Lower leg skin (tissue), 4 donors: Measurements from ENCODE around the gene NUDT22. TPM values are rescaled to one million over a fixed set of nuclear protein-coding genes. Genes with fewer than 3 reads are reported as not detected.

Experiments used
- DNase-seq, 2 donors: peaks; one replicate each; pipeline ENCODE4 v3.0.0-alpha.2; 2019; ENCODE audit warnings: low spot score in 2 of 2
- H3K4me3 ChIP-seq: fragments of 200-600 bp; sonication (generic); 2 replicates; pipeline ENCODE4 v1.5.1; 2017; ENCODE audit warnings: mild to moderate bottlenecking, low read depth; ENCODE audit not compliant: poor library complexity, severe bottlenecking
- POLR2A ChIP-seq, 2 donors: fragments of 450-650 bp; IDR thresholded peaks; one replicate each; pipeline ENCODE4 v1.6.1; 2016 to 2017; ENCODE audit warnings: antibody characterized with exemption in 2 of 2, mild to moderate bottlenecking in 1 of 2, moderate library complexity in 1 of 2
- WGBS, 2 donors: methylation state at CpG; one replicate each; pipeline ENCODE4 v1.1.5; 2018; 5-methylcytosine and 5-hydroxymethylcytosine counted together
- intact Hi-C: fragments of 100-400 bp; cut with DNase I; formaldehyde crosslinking; loops from one replicate; pipeline ENCODE4 v1.15.0; 2023; ENCODE audit warnings: low total_unique reads
- total RNA-seq, 4 donors: library from RNA; depleted of rRNA; stranded (reverse); fragments of >200 nt; gene quantifications; one replicate each; pipeline ENCODE4 v1.1.0, GENCODE V29; 2016
- TF ChIP-seq, protein P1 (sequence below), 3 donors: fragments of 450-650 bp; IDR thresholded peaks; one replicate each; pipeline ENCODE4 v1.5.1; 2016; ENCODE audit warnings: antibody characterized with exemption in 3 of 3, mild to moderate bottlenecking in 3 of 3, moderate library complexity in 2 of 3

The NUDT22 gene
- total RNA-seq, 4 donors from 2014 or later, result 44.7 to 75.6 (median 68.3) TPM

GRCh38 chr11:64181506-64182411, 44.3 kb upstream of the NUDT22 start:
- peak; percentile 92 to 98 for DNase-seq
- intact Hi-C loops, result no loop called here
- 35 to 36% methylated on average over 17 of the region's 17 CpGs for WGBS, 2 donors
- no peak overlapping the region for H3K4me3 ChIP-seq
- TF ChIP-seq POLR2A (IDR thresholded peaks at IDR 0.05), result no peak
- TF ChIP-seq, protein P1, sequence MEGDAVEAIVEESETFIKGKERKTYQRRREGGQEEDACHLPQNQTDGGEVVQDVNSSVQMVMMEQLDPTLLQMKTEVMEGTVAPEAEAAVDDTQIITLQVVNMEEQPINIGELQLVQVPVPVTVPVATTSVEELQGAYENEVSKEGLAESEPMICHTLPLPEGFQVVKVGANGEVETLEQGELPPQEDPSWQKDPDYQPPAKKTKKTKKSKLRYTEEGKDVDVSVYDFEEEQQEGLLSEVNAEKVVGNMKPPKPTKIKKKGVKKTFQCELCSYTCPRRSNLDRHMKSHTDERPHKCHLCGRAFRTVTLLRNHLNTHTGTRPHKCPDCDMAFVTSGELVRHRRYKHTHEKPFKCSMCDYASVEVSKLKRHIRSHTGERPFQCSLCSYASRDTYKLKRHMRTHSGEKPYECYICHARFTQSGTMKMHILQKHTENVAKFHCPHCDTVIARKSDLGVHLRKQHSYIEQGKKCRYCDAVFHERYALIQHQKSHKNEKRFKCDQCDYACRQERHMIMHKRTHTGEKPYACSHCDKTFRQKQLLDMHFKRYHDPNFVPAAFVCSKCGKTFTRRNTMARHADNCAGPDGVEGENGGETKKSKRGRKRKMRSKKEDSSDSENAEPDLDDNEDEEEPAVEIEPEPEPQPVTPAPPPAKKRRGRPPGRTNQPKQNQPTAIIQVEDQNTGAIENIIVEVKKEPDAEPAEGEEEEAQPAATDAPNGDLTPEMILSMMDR (IDR thresholded peaks at IDR 0.05), result no peak

DNA sequence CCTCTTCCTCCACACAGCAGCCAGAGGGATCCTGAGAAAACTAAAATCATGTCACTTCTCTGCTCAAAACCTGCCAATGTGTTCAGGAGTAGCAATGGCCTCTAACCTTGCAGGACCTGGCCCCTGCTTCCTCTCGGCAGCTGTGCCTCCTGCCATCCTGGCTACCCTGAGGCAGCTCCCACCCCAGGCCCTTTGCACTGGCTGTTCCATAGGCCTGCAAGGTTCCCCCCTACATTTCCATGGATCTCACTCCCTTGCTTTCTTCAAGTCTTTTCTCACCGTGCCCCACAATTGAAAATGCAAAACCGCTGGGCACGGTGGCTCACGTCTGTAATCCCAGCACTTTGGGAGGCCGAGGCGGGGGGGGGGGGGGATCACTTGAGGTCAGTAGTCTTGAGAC, 42.2 kb upstream of the NUDT22 start:
- intact Hi-C loops, result no loop called here
- TF ChIP-seq, protein P1 (IDR thresholded peaks at IDR 0.05), result no peak
- DNase-seq, result no peak
- 83 to 87% methylated on average over 7 of the region's 7 CpGs for WGBS, 2 donors
- no peak overlapping the region for H3K4me3 ChIP-seq

- WGBS, 2 donors, result 0 to 1% methylated on average over 25 to 41 of the region's 52 CpGs
- H3K4me3 ChIP-seq, result peak overlapping the region; percentile 45
- TF ChIP-seq POLR2A (IDR thresholded peaks at IDR 0.05), result peak in 1 of 2 donors; percentile 85
- TF ChIP-seq, protein P1 (IDR thresholded peaks at IDR 0.05), result peak in 1 of 3 donors; percentile 38
- DNase-seq, result peak; percentile 82 to 97
- intact Hi-C loops, result no loop called here
Observed at GRCh38 chr11:64185175-64185692, 40.8 kb upstream of the NUDT22 start.

GRCh38 chr11:64185693-64186491, 40.2 kb upstream of the NUDT22 start, which contains the start of gene STIP1:
Gene STIP1, plus strand, starts transcription at chr11:64186171. Its CDS starts 91 bp downstream, at chr11:64186262.
- intact Hi-C loops, result no loop called here
- WGBS, 2 donors, result 0 to 2% methylated on average over 29 to 42 of the region's 74 CpGs
- DNase-seq, result peak; percentile 100
- TF ChIP-seq, protein P1 (IDR thresholded peaks at IDR 0.05), result no peak
- peak in 1 of 2 donors; percentile 46 for TF ChIP-seq POLR2A (IDR thresholded peaks at IDR 0.05)
- H3K4me3 ChIP-seq, result peak within 1 kb of the TSS; percentile 45

- TF ChIP-seq, protein P1 (IDR thresholded peaks at IDR 0.05), result no peak
- no peak for TF ChIP-seq POLR2A (IDR thresholded peaks at IDR 0.05)
- 1 to 2% methylated on average over 34 to 45 of the region's 48 CpGs for WGBS, 2 donors
- H3K4me3 ChIP-seq, result no peak overlapping the region
- DNase-seq, result no peak
- intact Hi-C loops, result no loop called here
Observed at GRCh38 chr11:64186492-64187165, 39.4 kb upstream of the NUDT22 start.
